HG02623 (cell line): ENCODE results near the gene KRTAP5-10.
"Not testable (repeated sequence)": the region's sequence is repeated elsewhere in the genome, so short reads cannot be mapped to it uniquely, and the experiment has no call there.

ENCODE experiments used
- ATAC-seq: cut with Tn5 transposase; IDR thresholded peaks from one replicate; pipeline ENCODE4 v1.9.1; 2021; ENCODE audit warnings: moderate library complexity; ENCODE audit not compliant: unreplicated experiment

KRTAP5-10 gene, protein sequence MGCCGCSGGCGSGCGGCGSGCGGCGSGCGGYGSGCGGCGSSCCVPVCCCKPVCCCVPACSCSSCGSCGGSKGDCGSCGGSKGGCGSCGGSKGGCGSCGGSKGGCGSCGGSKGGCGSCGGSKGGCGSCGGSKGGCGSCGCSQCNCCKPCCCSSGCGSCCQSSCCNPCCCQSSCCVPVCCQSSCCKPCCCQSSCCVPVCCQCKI

DNA sequence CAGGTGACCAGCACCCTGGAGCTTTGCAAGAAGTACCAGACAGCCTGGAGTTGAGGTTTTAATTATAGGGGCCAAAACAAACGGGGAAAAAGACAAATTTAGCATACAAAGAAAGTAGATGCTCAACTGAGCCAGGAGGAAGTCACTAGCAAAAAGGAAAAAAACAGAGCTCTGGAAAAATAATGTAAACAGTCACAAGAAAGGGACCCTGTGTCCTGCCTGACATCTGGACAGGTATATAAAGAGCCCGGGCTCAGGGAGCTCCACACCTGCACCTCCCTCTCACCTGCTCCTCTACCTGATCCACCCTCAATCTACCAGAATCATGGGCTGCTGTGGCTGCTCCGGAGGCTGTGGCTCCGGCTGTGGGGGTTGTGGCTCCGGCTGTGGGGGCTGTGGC, at the start of gene KRTAP5-10:
KRTAP5-10 (plus strand) TSS at position 301 of the 400 bp plus-strand sequence; CDS start at position 326, 25 bp downstream.
- ATAC-seq, result no peak

DNA sequence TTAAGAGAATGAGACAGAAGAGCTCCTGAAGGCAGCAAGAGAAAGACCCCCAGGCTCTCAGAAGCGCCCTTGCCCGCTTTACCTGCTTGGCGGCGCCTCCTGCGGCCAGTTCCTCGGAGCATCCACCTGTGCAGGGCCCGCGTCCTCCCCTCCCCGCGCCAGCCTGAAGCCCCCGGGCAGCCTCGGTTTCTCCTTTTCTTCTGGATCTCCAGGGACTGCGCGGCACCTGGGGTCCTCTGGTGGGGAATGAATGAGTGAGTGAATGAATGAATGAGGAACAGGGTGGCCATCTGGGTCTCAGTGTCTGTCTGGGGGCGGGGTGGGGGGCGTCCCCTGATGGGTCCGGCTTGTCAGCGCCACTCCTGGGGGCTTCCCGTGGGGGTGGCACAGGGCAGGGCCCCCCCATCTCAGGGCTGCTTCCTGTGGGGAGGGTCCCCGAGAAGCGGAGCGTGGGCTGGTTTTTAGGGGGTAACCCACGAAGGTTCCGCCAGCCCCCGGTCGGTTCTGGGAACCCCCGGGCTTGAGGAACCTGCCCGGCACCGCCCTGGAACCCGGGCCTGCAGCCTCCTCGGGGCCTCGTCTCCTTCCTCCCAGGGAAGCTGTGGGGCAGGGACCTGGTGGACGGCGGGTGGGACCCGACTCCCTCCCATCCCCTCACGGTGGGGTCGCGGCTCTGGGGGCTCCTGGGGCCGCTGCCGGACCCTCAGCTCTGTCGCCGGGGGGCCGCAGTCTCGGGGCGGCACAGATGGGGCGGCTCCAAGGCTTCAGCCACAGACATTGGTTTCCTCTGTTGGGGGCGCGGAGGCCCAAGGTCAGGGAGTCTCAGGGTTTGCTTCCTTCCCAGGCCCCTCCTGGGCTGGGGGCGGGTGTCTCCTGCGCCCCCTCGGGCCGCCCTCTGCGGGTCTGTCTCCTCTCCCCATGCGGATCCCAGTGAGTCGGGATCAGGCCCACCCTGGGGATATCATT, 46.6 kb upstream of the KRTAP5-10 start:
- no peak for ATAC-seq

DNA sequence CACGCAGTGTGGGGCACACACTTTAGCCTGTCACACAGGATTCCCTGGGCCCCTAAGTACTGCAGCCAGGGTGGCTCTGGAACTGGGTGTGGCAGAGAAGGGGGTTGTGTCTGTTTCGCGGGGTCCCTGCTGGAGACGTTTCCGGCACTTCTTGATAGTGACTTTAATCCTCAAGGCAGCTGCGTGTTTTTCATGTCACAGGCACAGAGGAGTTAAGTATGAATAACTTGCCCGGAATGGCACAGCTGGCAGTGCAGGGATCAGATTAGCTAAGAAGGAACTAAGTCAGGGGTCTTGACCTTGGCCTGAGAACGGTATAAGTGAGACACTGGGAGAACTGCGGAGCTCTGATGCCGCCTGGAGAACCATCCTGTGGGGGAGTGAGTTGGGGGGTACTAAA, 45.8 kb upstream of the KRTAP5-10 start:
- ATAC-seq, result no peak

DNA sequence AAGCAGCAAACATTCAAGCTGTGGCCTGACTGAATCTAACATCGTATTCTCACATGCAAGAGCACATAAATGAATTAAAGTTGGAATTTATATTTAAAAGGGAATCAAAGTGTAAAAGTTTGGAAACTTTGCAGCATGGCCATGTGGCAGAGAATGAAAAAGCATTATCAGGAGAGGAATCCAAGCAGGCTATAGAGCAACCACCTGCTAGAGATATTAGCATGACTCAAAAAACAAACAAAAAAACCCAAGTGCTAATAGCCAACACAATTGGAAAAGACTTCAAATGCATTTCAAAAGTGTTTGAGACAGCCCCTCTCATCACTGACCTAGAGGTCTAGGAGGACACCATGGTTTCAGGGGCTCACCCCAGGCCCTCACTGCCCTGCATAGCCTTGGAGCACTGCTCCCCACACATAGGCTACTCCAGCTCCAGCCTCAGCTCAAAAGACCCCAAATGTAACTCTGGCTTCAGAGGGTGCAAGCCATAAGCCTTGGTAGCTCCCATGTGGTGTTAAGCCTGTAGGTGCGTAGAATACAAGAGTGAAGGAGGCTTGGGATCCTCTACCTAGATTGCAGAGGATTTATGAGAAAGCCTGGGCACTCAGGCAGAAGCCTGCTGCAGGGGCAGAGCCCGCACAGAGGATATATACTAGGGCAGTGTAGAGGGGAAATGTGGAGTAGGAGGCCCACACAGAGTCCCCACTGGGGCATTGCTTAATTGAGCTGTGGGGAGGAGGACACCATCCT, 40.0 kb upstream of the KRTAP5-10 start:
- ATAC-seq, result no peak

DNA sequence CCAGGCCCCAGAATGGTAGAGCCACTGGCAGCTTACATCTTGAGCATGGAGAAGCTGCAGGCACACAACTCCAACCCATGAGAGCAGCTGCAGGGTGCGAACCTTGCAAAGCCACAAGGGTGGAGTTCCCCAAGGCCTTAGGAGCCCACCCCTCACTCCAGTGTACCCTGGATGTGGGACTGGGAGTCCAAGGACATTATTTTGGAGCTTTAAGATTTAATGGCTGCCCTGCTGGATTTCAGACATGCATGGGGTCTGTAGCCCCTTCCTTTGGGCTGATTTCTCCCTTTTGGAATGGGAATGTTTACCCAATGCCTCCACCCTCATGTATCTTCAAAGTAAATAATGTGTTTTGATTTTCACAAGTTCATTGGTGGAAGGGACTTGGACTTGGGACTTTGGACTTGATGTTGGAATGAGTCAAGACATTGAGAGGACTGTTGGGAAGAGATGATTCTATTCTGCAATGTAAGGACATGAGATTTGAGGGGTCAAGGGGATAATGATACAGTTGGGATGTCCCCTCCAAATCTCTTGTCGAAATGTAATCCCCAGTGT, 39.3 kb upstream of the KRTAP5-10 start:
- ATAC-seq, result no peak

DNA sequence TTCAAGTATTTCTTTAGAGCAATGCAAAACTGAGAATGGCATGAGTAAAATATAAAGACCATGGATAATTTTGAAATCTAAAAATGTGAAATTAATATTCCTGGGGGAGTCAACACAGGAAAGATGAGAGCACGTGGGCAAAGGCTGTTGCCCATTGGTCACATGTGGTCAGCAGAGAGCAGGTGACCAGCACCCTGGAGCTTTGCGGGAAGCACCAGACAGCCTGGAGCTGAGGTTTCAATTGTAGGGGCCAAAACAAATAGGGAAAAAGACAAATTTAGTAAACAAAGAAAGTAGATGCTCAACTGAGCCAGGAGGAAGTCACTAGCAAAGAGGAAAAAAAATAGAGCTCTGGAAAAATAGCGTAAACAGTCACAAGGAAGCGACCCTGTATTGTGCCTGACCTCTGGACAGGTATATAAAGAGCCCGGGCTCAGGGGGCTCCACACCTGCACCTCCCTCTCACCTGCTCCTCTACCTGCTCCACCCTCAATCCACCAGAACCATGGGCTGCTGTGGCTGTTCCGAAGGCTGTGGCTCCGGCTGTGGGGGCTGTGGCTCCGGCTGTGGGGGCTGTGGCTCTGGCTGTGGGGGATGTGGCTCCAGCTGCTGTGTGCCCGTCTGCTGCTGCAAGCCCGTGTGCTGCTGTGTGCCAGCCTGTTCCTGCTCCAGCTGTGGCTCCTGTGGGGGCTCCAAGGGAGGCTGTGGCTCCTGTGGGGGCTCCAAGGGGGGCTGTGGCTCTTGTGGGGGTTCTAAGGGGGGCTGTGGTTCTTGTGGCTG, 38.4 kb upstream of the KRTAP5-10 start, which contains the start of gene KRTAP5-7:
KRTAP5-7 (plus strand) TSS at position 472 of the 780 bp plus-strand sequence; CDS start at position 506, 34 bp downstream.
- ATAC-seq, result not testable (repeated sequence)

DNA sequence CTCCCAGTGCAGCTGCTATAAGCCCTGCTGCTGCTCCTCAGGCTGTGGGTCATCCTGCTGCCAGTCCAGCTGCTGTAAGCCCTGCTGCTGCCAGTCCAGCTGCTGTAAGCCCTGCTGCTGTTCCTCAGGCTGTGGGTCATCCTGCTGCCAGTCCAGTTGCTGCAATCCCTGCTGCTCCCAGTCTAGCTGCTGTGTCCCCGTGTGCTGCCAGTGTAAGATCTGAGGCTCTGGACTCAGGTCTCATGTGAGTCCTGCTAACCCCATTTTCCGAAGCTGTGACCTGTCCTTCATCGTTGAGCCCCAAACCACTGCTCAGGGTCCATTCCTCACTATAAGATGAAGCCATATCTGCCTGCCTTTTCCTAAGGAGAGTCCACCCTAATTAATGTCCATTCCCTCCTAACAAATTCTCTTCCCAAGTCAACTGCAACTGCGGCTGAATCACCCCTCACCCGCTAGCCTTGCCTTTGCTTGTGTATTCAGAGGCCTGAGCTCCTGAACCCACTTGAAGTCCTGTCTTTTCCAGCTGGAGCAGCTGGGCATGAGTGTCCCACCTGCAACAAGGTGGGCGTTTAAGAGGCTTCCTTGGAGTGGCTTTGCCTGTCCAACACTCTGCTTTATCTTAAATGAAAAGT, 37.7 kb upstream of the KRTAP5-10 start:
- ATAC-seq, result no peak

DNA sequence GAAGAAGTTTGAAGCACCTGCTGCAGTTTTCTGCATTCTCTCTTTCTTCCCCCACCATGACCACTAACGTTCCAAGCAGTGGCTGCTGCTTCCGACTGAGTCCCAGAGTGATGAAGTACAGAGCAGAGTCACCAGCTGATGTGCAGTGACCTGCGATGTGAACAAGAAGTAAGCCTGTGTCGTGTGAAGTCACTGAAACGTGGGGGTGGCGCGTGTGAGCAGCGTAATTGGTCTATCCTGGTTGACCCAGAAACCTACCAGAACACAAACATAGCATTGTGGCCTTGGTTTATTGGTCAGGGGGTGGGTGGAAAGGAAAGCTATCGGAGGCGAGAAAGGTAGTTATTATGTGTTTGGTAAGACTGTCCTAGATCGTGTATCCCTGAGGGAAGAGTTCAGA, 34.8 kb upstream of the KRTAP5-10 start:
- no peak for ATAC-seq

DNA sequence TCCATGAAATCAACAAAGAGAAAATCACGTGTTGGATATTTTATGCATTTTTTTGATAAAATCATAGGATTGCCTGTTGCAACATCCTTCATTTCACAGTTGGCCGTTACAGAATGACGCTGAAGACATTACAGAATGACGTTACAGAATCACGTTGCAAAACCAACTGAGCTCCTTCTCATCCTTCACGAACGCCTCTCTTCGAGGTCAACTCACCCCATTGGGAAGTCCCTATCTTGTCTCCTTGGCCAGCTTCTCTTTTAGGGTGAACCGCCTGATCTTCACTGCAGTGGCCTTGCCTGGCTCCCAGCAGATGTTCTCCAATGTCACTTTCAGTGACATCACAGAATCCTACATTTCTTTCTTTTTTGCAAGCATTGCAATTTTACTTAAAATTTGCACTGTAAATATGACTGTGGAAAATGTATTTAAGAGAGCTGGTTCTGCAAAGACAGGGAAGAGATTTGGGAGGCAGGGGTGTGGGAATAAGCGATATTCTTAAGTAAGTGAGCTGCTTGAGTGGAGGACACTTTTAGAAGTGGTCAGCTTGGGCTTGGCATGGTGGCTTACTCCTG, 33.2 kb upstream of the KRTAP5-10 start:
- ATAC-seq, result no peak

DNA sequence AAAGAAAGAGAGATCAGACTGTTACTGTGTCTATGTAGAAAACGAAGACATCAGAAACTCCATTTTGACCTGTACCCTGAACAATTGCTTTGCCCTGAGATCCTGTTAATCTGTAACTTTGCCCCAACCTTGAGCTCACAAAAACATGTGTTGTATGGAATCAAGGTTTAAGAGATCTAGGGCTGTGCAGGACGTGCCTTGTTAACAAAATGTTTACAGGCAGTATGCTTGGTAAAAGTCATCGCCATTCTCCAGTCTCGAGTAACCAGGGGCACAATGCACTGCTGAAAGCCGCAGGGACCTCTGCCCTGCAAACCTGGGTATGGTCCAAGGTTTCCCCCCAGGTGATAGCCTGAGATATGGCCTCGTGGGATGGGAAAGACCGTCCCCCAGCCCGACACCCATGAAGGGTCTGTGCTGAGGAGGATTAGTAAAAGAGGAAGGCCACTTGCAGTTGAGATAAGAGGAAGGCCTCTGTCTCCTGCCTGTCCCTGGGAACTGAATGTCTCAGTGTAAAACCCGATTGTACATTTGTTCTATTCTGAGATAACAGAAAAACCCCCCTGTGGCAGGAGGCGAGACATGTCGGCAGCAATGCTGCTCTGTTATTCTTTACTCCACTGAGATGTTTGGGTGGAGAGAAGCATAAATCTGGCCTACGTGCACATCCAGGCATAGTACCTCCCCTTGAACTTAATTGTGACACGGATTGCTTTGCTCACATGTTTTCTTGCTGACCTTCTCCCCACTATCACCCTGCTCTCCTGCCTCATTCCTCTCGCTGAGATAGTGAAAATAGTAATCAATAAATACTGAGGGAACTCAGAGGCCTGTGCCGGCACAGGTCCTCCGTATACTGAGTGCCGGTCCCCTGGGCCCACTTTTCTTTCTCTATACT, 30.4 kb upstream of the KRTAP5-10 start:
- ATAC-seq, result not testable (repeated sequence)

DNA sequence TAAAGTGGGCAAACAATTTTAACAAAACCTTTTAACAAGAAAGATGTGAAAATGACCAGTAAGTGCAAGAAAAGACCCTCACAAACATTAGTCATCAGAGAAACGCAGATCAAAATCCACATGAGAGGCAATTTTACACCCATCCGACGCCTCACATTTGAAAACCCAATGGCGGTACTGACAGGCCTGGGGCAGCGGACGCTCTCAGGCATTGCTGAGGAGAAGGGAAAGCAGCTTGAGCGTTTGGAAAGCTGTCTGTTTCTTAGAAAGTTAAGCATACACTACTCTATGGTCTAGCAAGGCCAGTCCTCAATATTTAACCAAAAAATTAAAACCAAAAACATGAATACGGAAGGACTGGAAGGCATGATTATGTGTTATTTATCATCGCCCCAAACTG, 29.5 kb upstream of the KRTAP5-10 start:
- no peak for ATAC-seq

DNA sequence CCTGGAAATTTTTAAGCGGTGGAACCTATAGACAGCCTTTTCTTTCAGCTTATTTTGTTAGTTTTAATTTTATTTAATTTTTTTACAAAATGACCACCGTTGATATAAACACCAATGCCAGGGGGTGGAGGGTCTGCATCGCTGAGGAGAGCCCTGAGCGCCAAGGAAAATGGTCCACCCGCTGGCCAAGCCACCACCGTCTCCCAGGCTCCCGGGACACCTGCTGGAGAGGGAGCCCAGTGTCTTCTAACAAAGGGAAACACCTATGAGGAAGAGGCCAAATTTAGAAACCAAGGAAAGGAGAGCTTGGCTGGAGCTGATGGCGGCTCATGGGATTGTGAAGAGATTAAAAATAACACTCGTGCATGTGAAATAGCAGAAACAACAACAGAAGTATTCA, 27.8 kb upstream of the KRTAP5-10 start:
- no peak for ATAC-seq

DNA sequence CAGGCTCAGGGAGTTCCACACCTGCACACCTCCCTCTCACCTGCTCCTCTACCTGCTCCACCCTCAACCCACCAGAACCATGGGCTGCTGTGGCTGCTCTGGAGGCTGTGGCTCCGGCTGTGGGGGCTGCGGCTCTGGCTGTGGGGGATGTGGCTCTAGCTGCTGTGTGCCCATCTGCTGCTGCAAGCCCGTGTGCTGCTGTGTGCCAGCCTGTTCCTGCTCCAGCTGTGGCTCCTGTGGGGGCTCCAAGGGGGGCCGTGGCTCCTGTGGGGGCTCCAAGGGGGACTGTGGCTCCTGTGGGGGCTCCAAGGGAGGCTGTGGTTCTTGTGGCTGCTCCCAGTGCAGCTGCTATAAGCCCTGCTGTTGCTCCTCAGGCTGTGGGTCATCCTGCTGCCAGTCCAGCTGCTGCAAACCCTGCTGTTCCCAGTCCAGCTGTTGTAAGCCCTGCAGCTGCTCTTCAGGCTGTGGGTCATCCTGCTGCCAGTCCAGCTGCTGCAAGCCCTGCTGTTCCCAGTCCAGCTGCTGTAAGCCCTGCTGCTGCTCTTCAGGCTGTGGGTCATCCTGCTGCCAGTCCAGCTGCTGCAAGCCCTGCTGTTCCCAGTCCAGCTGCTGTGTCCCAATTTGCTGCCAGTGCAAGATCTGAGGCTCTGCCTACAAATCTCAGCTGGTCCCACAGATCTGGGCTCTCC, 27.2 kb upstream of the KRTAP5-10 start, which contains the start of gene KRTAP5-8:
KRTAP5-8 (plus strand) TSS at position 49 of the 689 bp plus-strand sequence; CDS start at position 80, 31 bp downstream.
- not testable (repeated sequence) for ATAC-seq

DNA sequence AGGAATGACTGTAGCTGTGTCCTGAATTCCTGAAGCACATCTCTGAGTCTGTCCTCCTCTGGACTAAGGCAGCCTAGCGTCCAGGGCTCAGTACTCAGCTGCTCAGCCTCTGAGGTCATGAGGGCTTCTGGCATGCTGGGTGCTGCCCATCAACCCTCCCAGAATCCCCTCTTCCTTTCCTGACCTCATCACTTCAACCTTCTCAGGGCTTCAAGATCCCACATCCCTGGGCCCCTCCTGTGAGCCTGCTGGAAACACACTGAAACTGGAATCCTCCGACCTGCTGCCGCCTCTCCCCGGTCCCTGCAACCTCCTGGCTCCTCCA, 26.7 kb upstream of the KRTAP5-10 start:
- ATAC-seq, result no peak

DNA sequence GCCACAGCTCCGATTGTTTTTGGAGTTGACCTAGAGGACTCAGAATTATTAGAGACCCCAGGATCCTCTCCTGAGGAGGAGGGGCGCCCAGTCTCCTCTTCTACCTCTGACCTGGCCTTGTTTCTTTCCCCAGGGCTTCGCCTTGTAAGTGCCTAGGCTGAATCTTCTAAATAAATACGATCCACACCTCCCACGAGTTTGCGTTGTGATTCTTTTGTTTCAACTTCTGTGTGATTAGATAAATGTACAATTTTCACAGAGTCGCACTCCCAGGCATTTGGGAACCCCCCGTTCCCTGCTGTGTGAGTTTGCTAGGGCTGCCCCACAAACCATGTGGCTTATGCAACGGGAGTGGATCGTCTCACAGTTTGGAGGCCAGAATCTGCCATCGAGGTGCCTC, 26.3 kb upstream of the KRTAP5-10 start:
- ATAC-seq, result no peak

DNA sequence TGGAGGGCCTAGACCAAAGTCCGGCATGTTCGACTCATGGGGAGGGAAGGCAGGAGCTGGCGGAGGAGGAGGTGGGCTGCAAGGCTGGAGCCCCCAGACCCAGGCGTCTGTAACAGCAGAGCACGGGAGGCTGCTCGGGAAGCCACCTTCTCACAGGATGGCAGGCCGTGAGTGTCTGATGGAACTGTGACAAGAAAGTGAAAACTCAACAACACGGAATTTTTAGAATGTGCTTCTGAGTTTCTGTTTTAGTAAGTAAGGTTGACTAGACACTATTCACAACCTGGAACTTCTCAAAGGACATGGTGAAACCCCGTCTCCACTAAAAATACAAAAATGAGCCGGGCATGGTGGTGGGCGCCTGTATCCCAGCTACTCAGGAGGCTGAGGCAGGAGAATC, 25.4 kb upstream of the KRTAP5-10 start:
- ATAC-seq, result not testable (repeated sequence)

DNA sequence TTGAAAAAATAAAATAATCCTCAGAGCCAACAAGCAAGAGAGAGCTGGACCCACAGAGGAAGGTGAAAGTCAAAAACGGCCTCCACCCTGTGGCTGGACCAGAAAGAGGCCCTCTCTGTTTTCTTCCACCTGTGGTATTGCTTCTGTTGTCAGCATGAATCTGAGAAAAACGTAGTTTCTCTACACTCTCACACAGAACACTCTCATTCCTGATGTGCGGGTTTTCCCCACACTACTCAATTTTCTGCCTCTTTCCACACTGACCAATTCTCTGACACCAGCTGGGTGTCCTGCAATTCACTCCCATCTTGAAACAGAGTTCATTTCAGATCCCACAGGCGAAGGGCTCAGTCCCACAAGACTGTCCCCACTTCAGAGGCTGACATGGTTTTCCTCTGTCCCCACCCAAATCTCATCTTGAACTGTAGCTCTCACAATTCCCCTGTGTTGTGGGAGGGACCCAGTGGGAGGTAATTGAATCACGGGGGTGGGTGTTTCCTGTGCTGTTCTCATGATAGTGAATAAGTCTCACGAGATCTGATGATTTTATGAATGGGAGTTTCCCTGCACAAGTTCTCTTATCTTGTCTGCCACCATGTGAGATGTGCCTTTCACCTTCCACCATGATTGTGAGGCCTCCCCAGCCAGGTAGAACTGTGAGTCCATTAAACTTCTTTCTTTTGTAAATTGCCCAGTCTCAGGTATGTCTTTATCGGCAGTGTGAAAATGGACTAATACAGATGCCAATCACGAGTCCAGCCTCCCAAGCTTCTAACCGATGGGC, 24.6 kb upstream of the KRTAP5-10 start:
- ATAC-seq, result peak; percentile 45
